HCT116 (cell line): ENCODE results near the gene ZC3H8. TPM values are rescaled to one million over a fixed set of nuclear protein-coding genes. Genes with fewer than 3 reads are reported as not detected.

Source experiments
- ATAC-seq: fragments of 200-7000 bp; cut with Tn5 transposase; 2 replicates; pipeline ENCODE4 v1.9.1; 2020; ENCODE audit warnings: mild to moderate bottlenecking, moderate library complexity
- BruUV-seq: library from RNA; stranded (reverse); fragments of 400-500 nt; replicated peaks from 2 replicates; lab custom pipeline; 2021; lab: Mats Ljungman, UMichigan
- CTCF ChIA-PET: fragments of 300-600 bp; sonication (Branson Sonifier 250); formaldehyde crosslinking; loops from one replicate; lab custom pipeline; 2021; ENCODE audit warnings: antibody characterized with exemption; lab: Charles Lee
- POLR2A ChIA-PET: fragments of 300-600, 350-600 bp; sonication (Branson Sonifier 250); formaldehyde crosslinking; loops from one replicate; lab custom pipeline; 2021; ENCODE audit warnings: antibody characterized with exemption; lab: Charles Lee
- RAD21 ChIA-PET, 2 experiments: fragments of 300-600 bp; sonication (Branson Sonifier 250); formaldehyde crosslinking; loops; one replicate each; lab custom pipeline; 2023; ENCODE audit warnings: low total read pairs in 2 of 2; ENCODE audit not compliant: uncharacterized antibody in 2 of 2, unreplicated experiment in 2 of 2, low non-redundant PET in 1 of 2; lab: Charles Lee
- DNase-seq: peaks from one replicate; pipeline ENCODE4 v3.0.0-alpha.2; 2010; ENCODE audit warnings: low read depth, low spot score
- H2AFZ ChIP-seq: fragments of 200-600 bp; shearing (Covaris generic), sonication (generic); 2 replicates; pipeline ENCODE4 v1.6.1; 2017; ENCODE audit warnings: low read depth, mixed run types, mixed read lengths, antibody characterized with exemption, low read length; ENCODE audit not compliant: poor library complexity, severe bottlenecking
- H3K27ac ChIP-seq: 2 replicates; pipeline ENCODE4 v1.5.1; 2012; ENCODE audit warnings: low read depth, low read length
- H3K27me3 ChIP-seq: fragments of 200-600 bp; sonication (generic); 2 replicates; pipeline ENCODE4 v1.6.1; 2016; ENCODE audit warnings: mixed run types, low read length, mixed read lengths; ENCODE audit not compliant: insufficient read depth
- H3K36me3 ChIP-seq, 2 experiments: fragments of 200-500 bp in 1 of 2; fragments of 200-600 bp in 1 of 2; sonication (Bioruptor generic) in 1 of 2; sonication (generic) in 1 of 2; 2 replicates each; pipeline versions ENCODE4 v1.5.1 to v1.6.1; 2014 to 2016; ENCODE audit warnings: low read length in 2 of 2, inconsistent platforms in 1 of 2, mixed read lengths in 1 of 2, mixed run types in 1 of 2; ENCODE audit not compliant: insufficient read depth in 2 of 2, control insufficient read depth in 1 of 2
- H3K4me1 ChIP-seq, 2 experiments: fragments of 200-600 bp in 1 of 2; sonication (generic) in 1 of 2; 2 replicates each; pipeline versions ENCODE4 v1.5.1 to v1.6.1; 2012 to 2017; ENCODE audit warnings: low read length in 2 of 2, inconsistent platforms in 1 of 2, mild to moderate bottlenecking in 1 of 2, mixed read lengths in 1 of 2, mixed run types in 1 of 2, moderate library complexity in 1 of 2; ENCODE audit not compliant: insufficient read depth in 2 of 2, control insufficient read depth in 1 of 2
- H3K4me2 ChIP-seq: fragments of 200-600 bp; sonication (generic); 2 replicates; pipeline ENCODE4 v1.6.1; 2017; ENCODE audit warnings: mixed run types, low read length, mixed read lengths
- H3K4me3 ChIP-seq, 2 experiments: fragments of 200-600 bp in 1 of 2; sonication (generic) in 1 of 2; replicated peaks in 1 of 2; 2 replicates each; pipeline ENCODE4 v1.5.1; 2011 to 2016; ENCODE audit warnings: low read length in 2 of 2, control low read depth in 1 of 2, low read depth in 1 of 2, mild to moderate bottlenecking in 1 of 2, mixed read lengths in 1 of 2, mixed run types in 1 of 2
- H3K79me2 ChIP-seq: fragments of 200-600 bp; sonication (generic); 2 replicates; pipeline ENCODE4 v1.6.1; 2017; ENCODE audit warnings: mild to moderate bottlenecking, mixed run types, low read length, moderate library complexity, mixed read lengths; ENCODE audit not compliant: insufficient read depth
- H3K9ac ChIP-seq: fragments of 200-600 bp; sonication (generic); 2 replicates; pipeline ENCODE4 v1.6.1; 2016; ENCODE audit warnings: low read length, mixed read lengths
- H3K9me2 ChIP-seq: fragments of 200-600 bp; sonication (generic), shearing (Covaris generic); 2 replicates; pipeline ENCODE4 v1.6.1; 2017; ENCODE audit warnings: mixed run types, mild to moderate bottlenecking, moderate library complexity; ENCODE audit not compliant: insufficient read depth
- H3K9me3 ChIP-seq, 2 experiments: fragments of 200-500 bp in 1 of 2; fragments of 200-600 bp in 1 of 2; sonication (Bioruptor generic) in 1 of 2; sonication (generic) in 1 of 2; 2 replicates each; pipeline ENCODE4 v1.6.1; 2014 to 2017; ENCODE audit warnings: low read length in 2 of 2, mixed read lengths in 2 of 2, inconsistent platforms in 1 of 2, low read depth in 1 of 2, mild to moderate bottlenecking in 1 of 2, mixed run types in 1 of 2, moderate library complexity in 1 of 2; ENCODE audit not compliant: control insufficient read depth in 1 of 2, insufficient read depth in 1 of 2
- H4K20me1 ChIP-seq: fragments of 200-600 bp; sonication (generic), shearing (Covaris generic); 2 replicates; pipeline ENCODE4 v1.6.1; 2017; ENCODE audit warnings: mixed run types, mild to moderate bottlenecking, moderate library complexity; ENCODE audit not compliant: insufficient read depth
- ATF3 ChIP-seq: IDR thresholded peaks from 2 replicates; pipeline ENCODE4 v1.6.1; 2012
- CBX3 ChIP-seq: IDR thresholded peaks from 2 replicates; pipeline ENCODE4 v1.6.1; 2012; ENCODE audit warnings: low read depth
- CEBPB ChIP-seq: IDR thresholded peaks from 2 replicates; pipeline ENCODE4 v1.6.1; 2012; ENCODE audit warnings: low read depth
- EGR1 ChIP-seq: IDR thresholded peaks from 2 replicates; pipeline ENCODE4 v1.6.1; 2012; ENCODE audit warnings: low read depth
- ELF1 ChIP-seq: IDR thresholded peaks from 2 replicates; pipeline ENCODE4 v1.6.1; 2012; ENCODE audit warnings: low read depth, borderline replicate concordance
- EZH2 ChIP-seq: fragments of 200-600 bp; sonication (generic); IDR thresholded peaks from 2 replicates; pipeline ENCODE4 v1.6.1; 2017; ENCODE audit warnings: antibody characterized with exemption, mixed run types
- FOSL1 ChIP-seq: IDR thresholded peaks from 2 replicates; pipeline ENCODE4 v1.6.1; 2012; ENCODE audit warnings: low read depth
- MAX ChIP-seq: IDR thresholded peaks from 2 replicates; pipeline ENCODE4 v1.6.1; 2012
- POLR2A ChIP-seq: IDR thresholded peaks from 2 replicates; pipeline ENCODE4 v1.7.0; 2011; ENCODE audit warnings: borderline replicate concordance; ENCODE audit not compliant: insufficient read depth, insufficient read length; ENCODE audit errors: extremely low read depth
- RAD21 ChIP-seq: IDR thresholded peaks from 2 replicates; pipeline ENCODE4 v1.6.1; 2012; ENCODE audit warnings: low read depth, mild to moderate bottlenecking
- SRF ChIP-seq: IDR thresholded peaks from 2 replicates; pipeline ENCODE4 v1.6.1; 2012; ENCODE audit warnings: low read depth
- TCF7L2 ChIP-seq: IDR thresholded peaks from 2 replicates; pipeline ENCODE4 v1.7.0; 2011; ENCODE audit warnings: borderline replicate concordance, inconsistent platforms; ENCODE audit not compliant: insufficient read depth, insufficient read length; ENCODE audit errors: extremely low read depth
- ZBTB33 ChIP-seq: IDR thresholded peaks from 2 replicates; pipeline ENCODE4 v1.6.1; 2011; ENCODE audit warnings: mild to moderate bottlenecking, low read length, moderate library complexity; ENCODE audit not compliant: insufficient replicate concordance; ENCODE audit errors: extremely low read depth
- ZNF274 ChIP-seq: fragments of 200-500 bp; sonication (Bioruptor generic); IDR thresholded peaks from 2 replicates; pipeline ENCODE4 v1.6.1; 2014; ENCODE audit warnings: mild to moderate bottlenecking, low read depth, low read length, inconsistent platforms
- intact Hi-C: fragments of 100-400 bp; cut with micrococcal nuclease; formaldehyde crosslinking; loops from 2 replicates; pipeline ENCODE4 v1.10.0; 2022
- total RNA-seq: library from RNA; stranded (reverse); gene quantifications from one replicate; pipeline ENCODE4 v1.2.1, GENCODE V29; 2021; ENCODE audit not compliant: unreplicated experiment

The ZC3H8 gene
- total RNA-seq, 1 experiment from 2014 or later, result 13.4 TPM

GRCh38 chr2:112163541-112163981 lies 91.3 kb downstream of the ZC3H8 start:
- no peaks in the 10 kb centered on the region for H3K36me3 ChIP-seq
- no peak overlapping the region for H2AFZ ChIP-seq
- H3K9me3 ChIP-seq, result no peaks in the 10 kb centered on the region
- H3K79me2 ChIP-seq, result no peaks in the 10 kb centered on the region
- no peak overlapping the region for H3K4me3 ChIP-seq
- RAD21 ChIA-PET, result no interaction called here
- no peaks in the 10 kb centered on the region for H3K4me1 ChIP-seq
- H3K27ac ChIP-seq, result no peak overlapping the region
- intact Hi-C loops, result no loop called here
- DNase-seq, result no peak
- no peaks in the 10 kb centered on the region for H3K9me2 ChIP-seq
- H3K4me2 ChIP-seq, result no peak overlapping the region
- POLR2A ChIA-PET, result no interaction called here
- no peak overlapping the region for H3K9ac ChIP-seq
- no peaks in the 10 kb centered on the region for H4K20me1 ChIP-seq
- BruUV-seq, result no TSS peak
- no peaks in the 10 kb centered on the region for H3K27me3 ChIP-seq
- CTCF ChIA-PET, result no interaction called here
- no peak for TF ChIP-seq EZH2
- TF ChIP-seq, all 23 proteins: peak for 0
- no peak for ATAC-seq

- H4K20me1 ChIP-seq, result no peaks in the 10 kb centered on the region
- ChIA-PET RAD21 (no interaction called here), POLR2A (no interaction called here), CTCF (no interaction called here)
- TF ChIP-seq SRF, result no peak
- H3K9me3 ChIP-seq, result no peaks in the 10 kb centered on the region
- H3K9ac ChIP-seq, result no peak overlapping the region
- H3K4me1 ChIP-seq, result no peaks in the 10 kb centered on the region
- ATAC-seq (no peak), DNase-seq (no peak)
- H3K79me2 ChIP-seq, result no peaks in the 10 kb centered on the region
- no peaks in the 10 kb centered on the region for H3K27me3 ChIP-seq
- H3K36me3 ChIP-seq, result no peaks in the 10 kb centered on the region
- no peak overlapping the region for H3K4me3 ChIP-seq
- H2AFZ ChIP-seq, result no peak overlapping the region
- no peak overlapping the region for H3K27ac ChIP-seq
- H3K9me2 ChIP-seq, result no peaks in the 10 kb centered on the region
- no peak overlapping the region for H3K4me2 ChIP-seq
- no TSS peak for BruUV-seq
- intact Hi-C loops, result no loop called here
These were observed 91.9 kb downstream of the ZC3H8 start for GRCh38 chr2:112162956-112163355.

- DNase-seq (no peak), ATAC-seq (no peak)
- Histone ChIP-seq H3K4me3 (no peak overlapping the region), H3K9me3 (no peaks in the 10 kb centered on the region), H3K79me2 (no peaks in the 10 kb centered on the region), H3K4me2 (no peak overlapping the region), H4K20me1 (no peaks in the 10 kb centered on the region), H3K9me2 (no peaks in the 10 kb centered on the region), H3K4me1 (no peaks in the 10 kb centered on the region), H2AFZ (no peak overlapping the region), H3K27ac (no peak overlapping the region), H3K9ac (no peak overlapping the region), H3K36me3 (no peaks in the 10 kb centered on the region), H3K27me3 (no peaks in the 10 kb centered on the region)
- RAD21 ChIA-PET, result no interaction called here
- CTCF ChIA-PET, result no interaction called here
- POLR2A ChIA-PET, result no interaction called here
- BruUV-seq, result no TSS peak
- intact Hi-C loops, result no loop called here
- TF ChIP-seq FOSL1 (no peak), ZNF274 (no peak), RAD21 (no peak), POLR2A (no peak), EGR1 (no peak), SRF (no peak), ATF3 (no peak), ELF1 (no peak), TCF7L2 (no peak), MAX (no peak), CBX3 (no peak), CEBPB (no peak), ZBTB33 (no peak), EZH2 (no peak)
These were observed 92.5 kb downstream of the ZC3H8 start for GRCh38 chr2:112162341-112162740.
